GM18867 (cell line): ENCODE results near the gene C2CD4B.

Experiments used
- ATAC-seq: cut with Tn5 transposase; IDR thresholded peaks from one replicate; pipeline ENCODE4 v1.9.1; 2021; ENCODE audit warnings: mild to moderate bottlenecking, moderate library complexity; ENCODE audit not compliant: unreplicated experiment

The C2CD4B gene

GRCh38 chr15:62150445-62150844, 14.6 kb downstream of the C2CD4B start:
- ATAC-seq: no peak

- ATAC-seq: no peak
Measured at GRCh38 chr15:62149729-62150128, 15.4 kb downstream of the C2CD4B start.

- no peak for ATAC-seq
Measured at GRCh38 chr15:62147551-62147950, 17.5 kb downstream of the C2CD4B start.

- no peak for ATAC-seq
Measured at GRCh38 chr15:62147149-62147548, 17.9 kb downstream of the C2CD4B start.

- ATAC-seq: no peak
Measured at GRCh38 chr15:62145015-62145735, 19.9 kb downstream of the C2CD4B start.

GRCh38 chr15:62142736-62143135, 22.3 kb downstream of the C2CD4B start:
- ATAC-seq: no peak

- ATAC-seq: no peak
Measured at GRCh38 chr15:62141643-62142588, 23.2 kb downstream of the C2CD4B start.

GRCh38 chr15:62141200-62141599, 23.9 kb downstream of the C2CD4B start:
- no peak for ATAC-seq

- no peak for ATAC-seq
Measured at GRCh38 chr15:62138124-62138523, 27.0 kb downstream of the C2CD4B start.

GRCh38 chr15:62136911-62137865, 27.9 kb downstream of the C2CD4B start:
- ATAC-seq: no peak

GRCh38 chr15:62135532-62136134, 29.5 kb downstream of the C2CD4B start:
- ATAC-seq: no peak

GRCh38 chr15:62133141-62133540, 31.9 kb downstream of the C2CD4B start:
- no peak for ATAC-seq

GRCh38 chr15:62128916-62129315, 36.2 kb downstream of the C2CD4B start:
- no peak for ATAC-seq

- no peak for ATAC-seq
Measured at GRCh38 chr15:62126364-62126763, 38.7 kb downstream of the C2CD4B start.

- no peak for ATAC-seq
Measured at GRCh38 chr15:62125773-62126172, 39.3 kb downstream of the C2CD4B start.

GRCh38 chr15:62124973-62125303, 40.1 kb downstream of the C2CD4B start:
- ATAC-seq: no peak

- ATAC-seq: no peak
Measured at GRCh38 chr15:62124176-62124972, 40.7 kb downstream of the C2CD4B start.

GRCh38 chr15:62122249-62122648, 42.8 kb downstream of the C2CD4B start:
- ATAC-seq: no peak

- ATAC-seq: no peak
Measured at GRCh38 chr15:62121273-62122015, 43.6 kb downstream of the C2CD4B start.
